ENCODE measurements around the gene TDRD3. TPM values are rescaled to one million over a fixed set of nuclear protein-coding genes. Genes with fewer than 3 reads are reported as not detected.

TDRD3 gene
- total RNA-seq, 1 donor from 2014 or later, result 19.0 TPM

GRCh38 chr13:60463787-60464186 lies 66.8 kb downstream of the TDRD3 start:
- no peak for ATAC-seq

DNA sequence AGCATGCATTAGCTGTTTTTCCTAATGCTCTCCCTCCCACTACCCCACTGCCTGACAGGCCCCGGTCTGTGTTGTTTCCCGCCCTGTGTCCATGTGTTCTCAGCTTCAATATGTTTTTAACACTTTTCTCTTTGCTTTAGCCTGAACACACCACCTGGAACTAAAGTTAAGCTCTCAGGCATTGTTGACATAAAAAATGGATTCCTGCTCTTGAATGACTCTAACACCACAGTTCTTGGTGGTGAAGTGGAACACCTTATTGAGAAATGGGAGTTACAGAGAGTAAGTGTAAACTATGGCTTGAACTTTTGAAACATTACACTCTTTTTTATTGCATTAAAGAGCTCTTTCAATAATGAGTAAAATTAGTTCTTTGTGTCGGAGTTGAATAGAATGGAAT lies 70.1 kb downstream of the TDRD3 start:
- ATAC-seq, result no peak

- no peak for ATAC-seq
Measured at GRCh38 chr13:60479273-60479672, 82.3 kb downstream of the TDRD3 start.

DNA sequence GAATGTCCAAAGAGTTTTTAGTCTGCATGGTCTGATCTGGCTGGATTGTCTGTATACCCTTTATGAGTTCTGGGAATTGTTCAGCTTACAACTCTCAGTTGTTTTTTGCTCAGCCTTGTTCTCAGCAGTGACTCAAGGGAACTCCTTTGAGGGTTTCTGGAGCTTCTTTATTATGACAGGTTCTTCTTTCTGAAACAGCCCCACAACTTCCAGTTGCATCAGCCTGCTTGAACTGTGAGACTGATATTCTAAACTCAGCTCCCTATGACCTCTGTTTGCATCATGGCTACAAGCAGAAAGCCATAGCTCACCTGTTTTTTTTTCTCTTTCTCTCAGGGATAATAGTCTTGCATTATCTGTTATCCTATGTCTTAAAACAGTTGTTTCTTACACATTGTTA lies 85.0 kb downstream of the TDRD3 start:
- no peak for ATAC-seq

GRCh38 chr13:60484865-60485264 lies 87.8 kb downstream of the TDRD3 start:
- no peak for ATAC-seq

DNA sequence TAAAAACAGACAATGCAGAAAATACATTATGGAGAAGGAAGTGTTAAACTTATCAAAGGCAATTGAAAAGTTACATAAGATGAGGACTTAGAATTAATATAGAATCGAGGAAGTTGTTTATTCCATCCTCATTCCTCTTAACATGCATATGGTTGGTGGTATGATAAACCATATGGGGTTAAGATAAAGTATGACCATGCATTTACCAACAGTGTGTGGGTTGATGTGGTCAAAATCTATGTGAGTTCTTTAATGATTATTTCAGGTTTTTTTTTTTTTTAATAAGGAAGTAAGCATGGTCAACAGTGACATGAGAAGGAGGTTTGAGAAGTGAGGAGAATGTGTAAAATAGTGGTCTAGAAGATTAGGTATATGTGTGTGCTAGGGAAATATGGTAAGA lies 94.5 kb downstream of the TDRD3 start:
- ATAC-seq, result no peak

GRCh38 chr13:60492187-60492586 lies 95.2 kb downstream of the TDRD3 start:
- ATAC-seq, result no peak

DNA sequence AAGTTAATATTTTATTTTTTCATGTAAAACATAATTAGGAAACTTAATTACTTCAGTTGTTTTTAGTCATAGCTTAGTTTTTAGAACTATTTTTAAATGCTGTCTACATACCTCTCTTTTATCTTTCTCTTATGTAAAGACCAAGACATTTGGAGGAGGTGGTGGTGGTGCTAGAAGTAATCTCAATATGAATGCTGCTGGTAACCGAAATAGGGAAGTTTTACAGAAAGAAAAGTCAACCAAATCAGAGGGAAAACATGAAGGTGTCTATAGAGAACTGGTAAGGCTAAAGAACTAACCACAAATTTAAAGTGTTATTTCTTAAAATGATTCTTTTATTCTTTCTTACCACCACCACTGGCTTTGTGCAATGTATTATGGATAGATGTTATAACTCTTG lies 97.3 kb downstream of the TDRD3 start:
- ATAC-seq, result no peak

GRCh38 chr13:60501236-60501635 lies 104.2 kb downstream of the TDRD3 start:
- no peak for ATAC-seq

DNA sequence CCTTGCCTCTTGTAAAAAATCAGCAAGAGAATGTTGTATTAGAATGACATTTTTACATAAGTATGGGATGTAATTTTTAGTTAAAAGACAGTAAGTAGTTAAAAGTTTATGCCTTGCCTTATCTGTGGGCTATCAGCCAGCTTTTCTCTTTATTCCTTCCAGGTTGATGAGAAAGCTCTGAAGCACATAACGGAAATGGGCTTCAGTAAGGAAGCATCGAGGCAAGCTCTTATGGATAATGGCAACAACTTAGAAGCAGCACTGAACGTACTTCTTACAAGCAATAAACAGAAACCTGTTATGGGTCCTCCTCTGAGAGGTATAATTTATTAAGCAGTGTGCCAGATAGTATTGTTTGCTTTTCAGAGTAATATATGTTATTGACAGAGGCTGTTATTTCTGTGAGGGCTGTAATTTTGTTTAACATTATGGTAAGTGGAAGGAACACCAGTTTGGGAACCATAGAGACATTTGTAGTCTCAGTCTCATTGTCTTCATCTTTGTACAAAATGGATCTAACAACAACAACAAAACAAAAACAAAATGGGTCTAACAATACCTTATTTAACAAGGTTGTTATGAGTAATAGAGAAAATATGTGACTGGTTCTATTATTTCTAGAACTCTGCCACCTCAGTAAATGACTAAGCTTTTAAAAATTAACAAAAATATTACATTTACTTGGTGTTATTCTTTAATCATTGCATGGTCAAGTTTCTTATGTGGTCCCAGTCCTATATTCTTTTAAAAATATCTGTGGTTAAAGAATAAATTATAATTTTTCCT lies 112.8 kb downstream of the TDRD3 start:
- ATAC-seq, result no peak

GRCh38 chr13:60511637-60512036 lies 114.6 kb downstream of the TDRD3 start:
- ATAC-seq, result no peak

- no peak for ATAC-seq
Measured at GRCh38 chr13:60514891-60515290, 117.9 kb downstream of the TDRD3 start.

DNA sequence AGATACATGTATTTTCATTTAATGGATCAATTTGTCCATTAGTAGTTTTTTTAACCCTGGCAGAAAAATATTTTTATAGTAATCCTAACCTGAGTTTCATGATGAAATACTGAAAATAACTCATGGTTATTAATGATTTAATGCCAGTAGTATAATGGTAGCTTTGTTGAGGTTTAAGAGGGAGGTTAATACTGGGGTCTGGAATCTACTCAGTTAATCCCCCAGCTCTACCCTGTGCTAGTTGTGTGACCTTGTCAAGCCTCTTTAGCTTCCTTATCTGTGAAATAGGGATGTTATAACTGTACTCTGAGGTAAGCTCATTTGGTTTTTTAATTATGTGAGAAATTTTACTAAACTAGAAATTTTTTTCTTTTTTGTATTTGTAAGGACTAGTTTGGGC lies 122.5 kb downstream of the TDRD3 start:
- no peak for ATAC-seq

DNA sequence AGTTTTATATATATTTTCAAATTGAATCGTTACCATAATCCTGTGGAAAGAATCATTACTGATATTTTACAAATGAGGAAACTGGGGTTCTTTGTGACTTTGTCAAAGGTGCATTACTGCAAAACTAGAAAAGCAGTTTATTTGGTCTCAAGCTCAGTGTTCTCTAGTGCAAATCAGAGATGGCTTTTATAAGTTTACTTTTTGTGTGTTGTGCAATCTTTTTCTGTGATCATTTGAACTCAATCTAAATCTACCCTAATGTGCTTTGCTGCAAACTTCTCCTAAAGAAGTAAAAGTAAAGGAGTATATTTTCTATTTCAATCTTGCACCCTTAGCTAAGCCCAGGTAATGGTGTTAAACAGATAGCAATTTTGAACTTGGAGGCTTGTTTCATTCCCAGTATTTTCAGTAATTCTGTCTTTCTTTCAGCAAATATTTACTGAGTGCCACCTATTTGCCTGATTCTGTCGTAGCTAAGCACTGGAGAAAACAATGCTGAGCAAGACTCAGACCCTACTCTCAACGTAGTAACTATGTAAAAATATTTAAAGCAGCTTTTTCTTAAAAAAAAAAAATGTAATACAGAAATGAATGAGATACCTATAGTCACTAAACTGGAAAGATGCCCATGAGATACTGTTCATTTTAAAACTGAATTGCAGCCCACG lies 124.0 kb downstream of the TDRD3 start:
- no peak for ATAC-seq

DNA sequence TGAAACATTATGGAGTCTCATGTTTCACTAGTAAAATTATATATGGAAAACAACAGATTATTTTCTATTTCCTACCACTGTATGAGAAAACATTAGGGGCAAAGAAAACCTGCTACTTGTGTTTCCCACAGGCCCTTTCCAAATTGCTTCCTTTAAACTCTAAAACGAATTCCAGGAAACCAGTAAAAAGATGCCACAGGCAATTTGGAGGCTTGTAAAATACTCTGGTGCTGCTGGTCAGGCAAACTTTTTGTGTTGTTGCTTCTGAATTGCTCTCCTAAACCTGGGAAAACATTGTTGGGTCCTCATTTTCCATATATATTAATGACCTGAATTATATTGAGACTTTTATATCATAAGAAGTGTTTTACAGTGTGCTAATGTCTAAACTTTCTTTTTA lies 141.5 kb downstream of the TDRD3 start:
- ATAC-seq, result no peak

- no peak for ATAC-seq
Measured at GRCh38 chr13:60540276-60540675, 143.3 kb downstream of the TDRD3 start.

- no peak for ATAC-seq
Measured at GRCh38 chr13:60562096-60562780, 165.2 kb downstream of the TDRD3 start.

DNA sequence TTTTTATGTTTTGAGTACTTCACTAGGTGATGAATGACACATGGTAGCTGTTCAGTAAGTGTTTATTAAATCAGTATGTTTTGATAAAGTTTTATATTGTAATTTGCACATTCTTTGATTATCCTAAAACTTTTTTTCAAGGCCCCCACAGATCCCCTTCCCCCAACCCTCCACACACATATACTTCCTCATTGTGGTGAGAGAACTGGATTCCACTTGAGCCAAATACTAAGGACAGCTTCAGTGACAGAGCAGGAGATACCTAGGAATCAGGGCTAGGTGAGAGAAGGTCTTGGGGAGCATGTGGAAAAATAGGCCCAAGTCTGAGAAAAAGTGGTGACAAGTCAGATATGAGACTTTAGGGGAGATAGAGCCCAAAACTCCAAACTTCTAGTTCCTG lies 174.6 kb downstream of the TDRD3 start:
- no peak for ATAC-seq

GRCh38 chr13:60572003-60572798 lies 175.2 kb downstream of the TDRD3 start:
- ATAC-seq, result peak; percentile 22

DNA sequence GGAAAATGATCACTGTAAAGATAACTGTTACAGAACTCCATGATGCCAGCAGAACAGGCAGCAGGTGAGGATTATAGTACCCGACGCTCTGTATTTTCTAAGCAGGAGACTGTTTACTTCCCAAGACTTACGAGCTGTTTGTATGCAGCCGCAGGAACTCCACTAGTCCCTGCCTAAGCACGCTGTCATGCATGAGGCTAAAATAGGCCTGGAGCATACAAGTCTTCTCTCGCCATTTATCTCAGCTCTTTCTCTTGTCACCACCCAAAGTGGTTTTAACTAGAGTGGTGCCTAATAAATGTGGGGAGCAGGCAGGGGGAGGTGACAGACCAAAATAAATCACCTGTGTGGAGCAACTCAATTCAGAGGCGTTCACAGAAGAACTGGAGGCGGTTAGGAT lies 175.8 kb downstream of the TDRD3 start:
- no peak for ATAC-seq

DNA sequence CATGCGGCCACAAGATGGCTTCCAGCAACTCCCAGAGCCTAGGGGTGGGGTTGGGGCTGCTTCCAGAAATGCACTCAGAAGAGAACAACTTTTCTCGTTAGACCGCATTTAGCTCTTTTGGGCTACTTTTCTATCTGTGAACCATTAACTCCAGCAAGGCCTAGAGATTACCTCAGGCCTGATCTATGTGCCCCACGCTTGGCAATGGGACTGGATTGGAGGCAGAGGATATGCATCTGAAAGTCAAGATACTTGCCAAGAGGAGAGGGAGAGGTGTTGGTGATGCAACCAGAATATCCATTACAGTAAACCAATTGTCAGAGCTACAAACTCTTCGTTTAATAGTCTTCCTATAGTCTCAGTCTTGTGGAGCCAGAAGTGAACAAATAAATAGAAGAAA lies 177.7 kb downstream of the TDRD3 start:
- no peak for ATAC-seq

- no peak for ATAC-seq
Measured at GRCh38 chr13:60575142-60575541, 178.1 kb downstream of the TDRD3 start.

- no peak for ATAC-seq
Measured at GRCh38 chr13:60577761-60578160, 180.7 kb downstream of the TDRD3 start.
